ENCODE results near the gene NCKAP5. TPM values are rescaled to one million over a fixed set of nuclear protein-coding genes. Genes with fewer than 3 reads are reported as not detected.

The NCKAP5 gene
- total and polyA plus RNA-seq, 9 donors = 0.80 to 2.7 (median 2.2) TPM

DNA sequence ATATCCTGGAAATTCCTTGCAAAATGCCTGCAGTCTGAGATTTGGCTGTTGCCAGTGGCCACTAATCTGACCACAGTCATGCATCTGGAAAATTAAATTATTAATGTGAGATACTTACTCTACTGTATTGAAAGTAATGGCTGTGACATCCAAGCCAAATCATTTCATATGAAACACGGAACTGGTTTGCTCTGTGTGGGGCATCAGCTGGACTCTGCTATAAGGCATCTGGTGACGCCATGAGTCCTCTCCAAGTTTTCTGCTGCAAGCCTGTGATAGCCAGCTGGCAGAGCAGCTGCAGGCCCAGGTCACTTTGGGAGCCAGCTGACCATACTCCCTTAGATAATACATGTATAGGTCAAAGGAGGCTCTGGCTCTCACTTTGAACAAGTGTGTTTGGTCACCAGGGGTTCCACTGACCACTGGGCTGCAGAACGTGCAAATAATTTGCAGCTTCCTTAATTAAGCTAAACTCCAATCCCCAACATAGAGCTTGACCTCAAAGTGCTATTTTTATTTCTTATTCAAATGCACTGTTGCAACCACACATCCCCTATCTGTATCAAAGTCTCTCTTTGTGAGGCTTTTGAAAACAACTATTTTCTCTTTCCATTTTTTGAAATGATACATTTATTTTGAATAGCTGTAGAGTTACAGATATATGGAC, 152.9 kb downstream of the NCKAP5 start:
- DNase-seq = no peak
- 62 to 75% (median 63%) methylated on average over 3 of the region's 3 CpGs for WGBS, 3 donors
- no peaks in the 10 kb centered on the region for H3K9me3 ChIP-seq
- TF ChIP-seq CTCF (IDR thresholded peaks at IDR 0.05) (no peak), EP300 (IDR thresholded peaks at IDR 0.05) (no peak), POLR2A (IDR thresholded peaks at IDR 0.05) (no peak)
- H3K4me3 ChIP-seq = no peak overlapping the region
- H3K27me3 ChIP-seq = no peaks in the 10 kb centered on the region
- H3K27ac ChIP-seq = no peak overlapping the region
- intact Hi-C loops (cut with DNase I) = no loop called here
- H3K36me3 ChIP-seq = no peaks in the 10 kb centered on the region
- H3K4me1 ChIP-seq (ENCODE audit: insufficient read depth) = peaks cover 5% of the 10 kb centered on the region

- Histone ChIP-seq H3K27me3 (no peaks in the 10 kb centered on the region), H3K4me3 (no peak overlapping the region), H3K9me3 (no peaks in the 10 kb centered on the region), H3K27ac (no peak overlapping the region), H3K4me1 (ENCODE audit: insufficient read depth) (peaks cover 5% of the 10 kb centered on the region), H3K36me3 (no peaks in the 10 kb centered on the region)
- intact Hi-C loops (cut with DNase I) = no loop called here
- TF ChIP-seq EP300 (IDR thresholded peaks at IDR 0.05) = no peak
- no peak for DNase-seq
- 85 to 95% (median 85%) methylated on average over 6 of the region's 6 CpGs for WGBS, 3 donors
Measured at GRCh38 chr2:133414486-133415209, 153.6 kb downstream of the NCKAP5 start.

DNA sequence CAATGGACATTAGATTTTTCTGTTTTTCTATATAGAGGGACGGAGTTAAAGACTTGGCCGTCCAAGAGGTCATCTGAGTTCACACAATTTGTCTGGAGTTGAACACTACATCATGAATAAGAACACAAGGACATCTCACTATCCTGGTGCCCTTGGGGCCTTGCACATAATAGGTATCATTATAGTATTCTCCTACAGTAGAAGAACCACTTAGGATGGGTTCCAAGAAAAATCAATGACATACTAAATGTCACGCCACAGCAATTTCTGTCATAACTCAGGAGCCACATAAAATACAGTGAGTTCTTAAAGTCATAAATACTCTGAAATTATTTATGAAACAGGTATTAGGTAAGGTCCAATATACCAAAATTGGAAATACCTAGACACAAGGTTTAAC, 154.4 kb downstream of the NCKAP5 start:
- H3K4me1 ChIP-seq (ENCODE audit: insufficient read depth) = peaks cover 5% of the 10 kb centered on the region
- no peak overlapping the region for H3K4me3 ChIP-seq
- H3K9me3 ChIP-seq = no peaks in the 10 kb centered on the region
- no peak overlapping the region for H3K27ac ChIP-seq
- intact Hi-C loops (cut with DNase I) = no loop called here
- no peaks in the 10 kb centered on the region for H3K27me3 ChIP-seq
- WGBS, 3 donors = 94 to 98% (median 95%) methylated on average over 3 of the region's 3 CpGs
- TF ChIP-seq EP300 (IDR thresholded peaks at IDR 0.05) (no peak), POLR2A (IDR thresholded peaks at IDR 0.05) (no peak), CTCF (IDR thresholded peaks at IDR 0.05) (no peak)
- H3K36me3 ChIP-seq = no peaks in the 10 kb centered on the region
- DNase-seq = no peak

DNA sequence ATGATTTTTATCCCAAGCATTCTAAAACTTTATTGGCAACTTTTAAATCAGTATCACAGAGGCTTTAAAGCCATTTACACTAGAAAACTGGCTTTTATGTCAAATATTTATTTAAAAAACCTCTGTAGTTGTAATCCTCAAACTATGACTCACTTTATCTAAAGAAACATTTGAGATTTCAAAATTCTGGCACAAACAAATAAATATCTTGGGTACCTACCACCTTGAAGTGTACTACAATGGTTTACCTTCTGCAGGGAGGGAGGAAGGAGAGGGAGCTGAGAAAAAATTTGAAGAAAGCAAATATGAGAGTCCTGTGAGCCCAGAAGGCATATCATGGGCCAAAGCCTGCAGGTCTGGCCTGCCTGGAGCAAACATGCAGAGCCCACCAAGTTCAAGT, 155.6 kb downstream of the NCKAP5 start:
- no peaks in the 10 kb centered on the region for H3K36me3 ChIP-seq
- no peak for DNase-seq
- no peaks in the 10 kb centered on the region for H3K27me3 ChIP-seq
- peaks cover 5% of the 10 kb centered on the region for H3K4me1 ChIP-seq (ENCODE audit: insufficient read depth)
- H3K27ac ChIP-seq = no peak overlapping the region
- intact Hi-C loops (cut with DNase I) = no loop called here
- TF ChIP-seq CTCF (IDR thresholded peaks at IDR 0.05) = no peak
- TF ChIP-seq EP300 (IDR thresholded peaks at IDR 0.05) = no peak
- TF ChIP-seq POLR2A (IDR thresholded peaks at IDR 0.05) = no peak
- no peak overlapping the region for H3K4me3 ChIP-seq
- no peaks in the 10 kb centered on the region for H3K9me3 ChIP-seq

- WGBS, 3 donors = 88 to 90% (median 88%) methylated on average over 6 of the region's 6 CpGs
- no peak overlapping the region for H3K27ac ChIP-seq
- H3K4me1 ChIP-seq (ENCODE audit: insufficient read depth) = no peaks in the 10 kb centered on the region
- TF ChIP-seq EP300 (IDR thresholded peaks at IDR 0.05) (no peak), CTCF (IDR thresholded peaks at IDR 0.05) (no peak), POLR2A (IDR thresholded peaks at IDR 0.05) (no peak)
- intact Hi-C loops (cut with DNase I) = no loop called here
- no peaks in the 10 kb centered on the region for H3K9me3 ChIP-seq
- no peaks in the 10 kb centered on the region for H3K27me3 ChIP-seq
- no peak for DNase-seq
- no peak overlapping the region for H3K4me3 ChIP-seq
- H3K36me3 ChIP-seq = no peaks in the 10 kb centered on the region
Measured at GRCh38 chr2:133411857-133412256, 156.4 kb downstream of the NCKAP5 start.

Measured in ovary (tissue), 9 donors.